GM23338 (cell line): ENCODE data around the gene SPATA33. TPM values are rescaled to one million over a fixed set of nuclear protein-coding genes. Genes with fewer than 3 reads are reported as not detected.
A peak's percentile ranks its signal among the peaks of the same experiment; 100 is the strongest.

Experiments used
- ATAC-seq: fragments of 200-7000 bp; cut with Tn5 transposase; 3 replicates; pipeline ENCODE4 v1.9.1; 2020
- DNase-seq: peaks from one replicate; pipeline ENCODE4 v3.0.0-alpha.2; 2015; ENCODE audit warnings: low spot score
- H2AFZ ChIP-seq: fragments of 200-600 bp; sonication (generic); 2 replicates; pipeline ENCODE4 v1.8.0; 2016; ENCODE audit warnings: antibody characterized with exemption, mild to moderate bottlenecking, moderate library complexity
- H3F3A ChIP-seq: fragments of 200-600 bp; sonication (generic); replicated peaks from 2 replicates; pipeline ENCODE4 v1.8.0; 2017; ENCODE audit warnings: antibody characterized with exemption, mixed run types, low read depth
- H3K27ac ChIP-seq: fragments of 200-600 bp; sonication (generic); 2 replicates; pipeline ENCODE4 v1.6.1; 2016; ENCODE audit warnings: low read depth
- H3K27me3 ChIP-seq: fragments of 200-600 bp; sonication (generic); 2 replicates; pipeline ENCODE4 v1.8.0; 2016; ENCODE audit warnings: mild to moderate bottlenecking, mixed run types, moderate library complexity; ENCODE audit not compliant: insufficient read depth
- H3K36me3 ChIP-seq: fragments of 200-600 bp; sonication (generic); 2 replicates; pipeline ENCODE4 v1.8.0; 2016; ENCODE audit warnings: mild to moderate bottlenecking; ENCODE audit not compliant: insufficient read depth
- H3K4me1 ChIP-seq: fragments of 200-600 bp; sonication (generic); 2 replicates; pipeline ENCODE4 v1.8.0; 2016; ENCODE audit warnings: mild to moderate bottlenecking, moderate library complexity; ENCODE audit not compliant: insufficient read depth
- H3K4me2 ChIP-seq: fragments of 200-600 bp; sonication (generic); 2 replicates; pipeline ENCODE4 v1.7.1; 2017; ENCODE audit warnings: mixed run types
- H3K4me3 ChIP-seq: fragments of 200-600 bp; sonication (generic); 2 replicates; pipeline ENCODE4 v1.6.1; 2016; ENCODE audit warnings: mixed run types
- H3K79me2 ChIP-seq: fragments of 200-600 bp; sonication (generic); replicated peaks from 2 replicates; pipeline ENCODE4 v1.8.0; 2017; ENCODE audit warnings: mild to moderate bottlenecking; ENCODE audit not compliant: insufficient read depth
- H3K9me2 ChIP-seq: fragments of 200-600 bp; sonication (generic); 2 replicates; pipeline ENCODE4 v1.8.0; 2017; ENCODE audit not compliant: insufficient read depth
- H4K20me1 ChIP-seq: fragments of 200-600 bp; sonication (generic); replicated peaks from 2 replicates; pipeline ENCODE4 v1.8.0; 2017; ENCODE audit warnings: mild to moderate bottlenecking; ENCODE audit not compliant: insufficient read depth
- H3K27ac Mint-ChIP-seq: 2 replicates; pipeline ENCODE4 v1.8.0; 2020; ENCODE audit warnings: inconsistent platforms, mild to moderate bottlenecking, moderate library complexity, mixed read lengths
- H3K27me3 Mint-ChIP-seq: 3 replicates; pipeline ENCODE4 v1.8.0; 2022; ENCODE audit warnings: low read depth, mild to moderate bottlenecking, moderate library complexity, mixed read lengths, inconsistent platforms; ENCODE audit not compliant: insufficient read depth, poor library complexity
- H3K36me3 Mint-ChIP-seq: 3 replicates; pipeline ENCODE4 v1.8.0; 2021; ENCODE audit warnings: low read depth, mild to moderate bottlenecking, inconsistent platforms, moderate library complexity, mixed read lengths
- H3K4me1 Mint-ChIP-seq: 3 replicates; pipeline ENCODE4 v1.8.0; 2020; ENCODE audit warnings: mild to moderate bottlenecking, inconsistent platforms, mixed read lengths
- H3K4me3 Mint-ChIP-seq: 3 replicates; pipeline ENCODE4 v1.8.0; 2021; ENCODE audit warnings: moderate library complexity, mild to moderate bottlenecking, inconsistent platforms, mixed read lengths
- H3K9me3 Mint-ChIP-seq: 3 replicates; pipeline ENCODE4 v1.8.0; 2020; ENCODE audit warnings: moderate library complexity, mild to moderate bottlenecking, inconsistent platforms, mixed read lengths
- CREB1 ChIP-seq: fragments of 250-450 bp; sonication (Bioruptor Pico); IDR thresholded peaks from 2 replicates; pipeline ENCODE4 v1.5.0; 2020; ENCODE audit warnings: low read depth, mild to moderate bottlenecking, moderate library complexity
- EZH2 ChIP-seq: fragments of 200-600 bp; sonication (generic); IDR thresholded peaks from one replicate; pipeline ENCODE4 v1.8.0; 2017; ENCODE audit warnings: antibody characterized with exemption, mild to moderate bottlenecking, low read depth; ENCODE audit not compliant: unreplicated experiment
- EZH2phosphoT487 ChIP-seq: fragments of 200-600 bp; sonication (generic); IDR thresholded peaks from one replicate; pipeline ENCODE4 v1.8.1; 2018; ENCODE audit warnings: antibody characterized with exemption; ENCODE audit not compliant: unreplicated experiment
- JUNB ChIP-seq: IDR thresholded peaks from one replicate; pipeline ENCODE4 v1.6.1; 2016; ENCODE audit warnings: antibody characterized with exemption; ENCODE audit not compliant: unreplicated experiment
- STAT1 ChIP-seq: IDR thresholded peaks from one replicate; pipeline ENCODE4 v1.6.1; 2016; ENCODE audit warnings: antibody characterized with exemption; ENCODE audit not compliant: unreplicated experiment
- ZNF331 ChIP-seq: fragments of 250-450 bp; sonication (Bioruptor Pico); IDR thresholded peaks from 2 replicates; pipeline ENCODE4 v1.5.0; 2020; ENCODE audit warnings: low read depth, mild to moderate bottlenecking, moderate library complexity
- polyA plus RNA-seq: library from polyadenylated mRNA; unstranded; fragments of >200 nt; fragmentation: Nextera tagmentation; extraction: Ambion mirVana; gene quantifications from 2 replicates; pipeline ENCODE4 v1.2.1, GENCODE V29; 2016
- total RNA-seq: library from RNA; depleted of rRNA; stranded (reverse); fragments of >200 nt; shearing (Covaris generic); gene quantifications from 2 replicates; pipeline ENCODE4 v1.2.3, GENCODE V29; 2014
- TF ChIP-seq, protein P1 (sequence below): fragments of 250-450 bp; sonication (Bioruptor Pico); IDR thresholded peaks from 2 replicates; pipeline ENCODE4 v1.5.0; 2020; ENCODE audit warnings: mild to moderate bottlenecking, moderate library complexity
- TF ChIP-seq, protein P2 (sequence below): IDR thresholded peaks from 2 replicates; pipeline ENCODE4 v1.6.1; 2016; ENCODE audit warnings: antibody characterized with exemption

The SPATA33 gene
- total and polyA plus RNA-seq, 2 experiments from 2014 or later, result 5.8 to 17.4 TPM

DNA sequence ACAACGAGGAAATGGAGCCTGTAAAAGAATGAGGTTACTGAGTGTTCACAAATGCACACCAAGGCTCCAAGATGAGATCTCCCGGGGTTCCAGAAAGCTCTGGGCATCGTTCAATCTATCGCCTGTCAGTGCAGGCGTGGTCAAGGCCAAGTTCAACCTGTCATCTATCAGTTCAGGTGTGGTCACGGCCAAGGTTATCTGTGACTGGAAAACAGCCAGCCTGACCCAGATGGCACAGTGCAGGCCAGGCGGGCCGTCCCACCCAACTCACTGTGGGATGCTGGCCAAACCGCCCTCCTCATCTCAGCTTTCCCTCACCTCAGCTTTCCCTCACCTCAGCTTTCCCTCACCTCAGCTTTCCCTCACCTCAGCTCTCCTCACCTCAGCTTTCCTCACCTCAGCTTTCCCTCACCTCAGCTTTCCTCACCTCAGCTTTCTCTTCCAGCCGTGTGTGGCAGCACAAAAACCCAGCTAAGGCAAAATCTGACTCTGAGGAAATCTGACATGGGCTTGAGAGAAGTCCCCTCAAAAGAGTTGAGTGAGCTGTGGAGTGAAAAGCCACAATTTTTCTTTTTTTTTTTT is 2.5 kb upstream of the SPATA33 start (continued):
- TF ChIP-seq, protein P1, sequence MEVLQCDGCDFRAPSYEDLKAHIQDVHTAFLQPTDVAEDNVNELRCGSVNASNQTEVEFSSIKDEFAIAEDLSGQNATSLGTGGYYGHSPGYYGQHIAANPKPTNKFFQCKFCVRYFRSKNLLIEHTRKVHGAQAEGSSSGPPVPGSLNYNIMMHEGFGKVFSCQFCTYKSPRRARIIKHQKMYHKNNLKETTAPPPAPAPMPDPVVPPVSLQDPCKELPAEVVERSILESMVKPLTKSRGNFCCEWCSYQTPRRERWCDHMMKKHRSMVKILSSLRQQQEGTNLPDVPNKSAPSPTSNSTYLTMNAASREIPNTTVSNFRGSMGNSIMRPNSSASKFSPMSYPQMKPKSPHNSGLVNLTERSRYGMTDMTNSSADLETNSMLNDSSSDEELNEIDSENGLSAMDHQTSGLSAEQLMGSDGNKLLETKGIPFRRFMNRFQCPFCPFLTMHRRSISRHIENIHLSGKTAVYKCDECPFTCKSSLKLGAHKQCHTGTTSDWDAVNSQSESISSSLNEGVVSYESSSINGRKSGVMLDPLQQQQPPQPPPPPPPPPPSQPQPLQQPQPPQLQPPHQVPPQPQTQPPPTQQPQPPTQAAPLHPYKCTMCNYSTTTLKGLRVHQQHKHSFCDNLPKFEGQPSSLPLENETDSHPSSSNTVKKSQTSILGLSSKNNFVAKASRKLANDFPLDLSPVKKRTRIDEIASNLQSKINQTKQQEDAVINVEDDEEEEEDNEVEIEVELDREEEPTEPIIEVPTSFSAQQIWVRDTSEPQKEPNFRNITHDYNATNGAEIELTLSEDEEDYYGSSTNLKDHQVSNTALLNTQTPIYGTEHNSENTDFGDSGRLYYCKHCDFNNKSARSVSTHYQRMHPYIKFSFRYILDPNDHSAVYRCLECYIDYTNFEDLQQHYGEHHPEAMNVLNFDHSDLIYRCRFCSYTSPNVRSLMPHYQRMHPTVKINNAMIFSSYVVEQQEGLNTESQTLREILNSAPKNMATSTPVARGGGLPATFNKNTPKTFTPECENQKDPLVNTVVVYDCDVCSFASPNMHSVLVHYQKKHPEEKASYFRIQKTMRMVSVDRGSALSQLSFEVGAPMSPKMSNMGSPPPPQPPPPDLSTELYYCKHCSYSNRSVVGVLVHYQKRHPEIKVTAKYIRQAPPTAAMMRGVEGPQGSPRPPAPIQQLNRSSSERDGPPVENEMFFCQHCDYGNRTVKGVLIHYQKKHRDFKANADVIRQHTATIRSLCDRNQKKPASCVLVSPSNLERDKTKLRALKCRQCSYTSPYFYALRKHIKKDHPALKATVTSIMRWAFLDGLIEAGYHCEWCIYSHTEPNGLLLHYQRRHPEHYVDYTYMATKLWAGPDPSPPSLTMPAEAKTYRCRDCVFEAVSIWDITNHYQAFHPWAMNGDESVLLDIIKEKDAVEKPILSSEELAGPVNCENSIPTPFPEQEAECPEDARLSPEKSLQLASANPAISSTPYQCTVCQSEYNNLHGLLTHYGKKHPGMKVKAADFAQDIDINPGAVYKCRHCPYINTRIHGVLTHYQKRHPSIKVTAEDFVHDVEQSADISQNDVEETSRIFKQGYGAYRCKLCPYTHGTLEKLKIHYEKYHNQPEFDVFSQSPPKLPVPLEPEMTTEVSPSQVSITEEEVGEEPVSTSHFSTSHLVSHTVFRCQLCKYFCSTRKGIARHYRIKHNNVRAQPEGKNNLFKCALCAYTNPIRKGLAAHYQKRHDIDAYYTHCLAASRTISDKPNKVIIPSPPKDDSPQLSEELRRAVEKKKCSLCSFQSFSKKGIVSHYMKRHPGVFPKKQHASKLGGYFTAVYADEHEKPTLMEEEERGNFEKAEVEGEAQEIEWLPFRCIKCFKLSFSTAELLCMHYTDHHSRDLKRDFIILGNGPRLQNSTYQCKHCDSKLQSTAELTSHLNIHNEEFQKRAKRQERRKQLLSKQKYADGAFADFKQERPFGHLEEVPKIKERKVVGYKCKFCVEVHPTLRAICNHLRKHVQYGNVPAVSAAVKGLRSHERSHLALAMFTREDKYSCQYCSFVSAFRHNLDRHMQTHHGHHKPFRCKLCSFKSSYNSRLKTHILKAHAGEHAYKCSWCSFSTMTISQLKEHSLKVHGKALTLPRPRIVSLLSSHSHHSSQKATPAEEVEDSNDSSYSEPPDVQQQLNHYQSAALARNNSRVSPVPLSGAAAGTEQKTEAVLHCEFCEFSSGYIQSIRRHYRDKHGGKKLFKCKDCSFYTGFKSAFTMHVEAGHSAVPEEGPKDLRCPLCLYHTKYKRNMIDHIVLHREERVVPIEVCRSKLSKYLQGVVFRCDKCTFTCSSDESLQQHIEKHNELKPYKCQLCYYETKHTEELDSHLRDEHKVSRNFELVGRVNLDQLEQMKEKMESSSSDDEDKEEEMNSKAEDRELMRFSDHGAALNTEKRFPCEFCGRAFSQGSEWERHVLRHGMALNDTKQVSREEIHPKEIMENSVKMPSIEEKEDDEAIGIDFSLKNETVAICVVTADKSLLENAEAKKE (CRISPR knock-in tag), result no peak
- no peak for TF ChIP-seq EZH2phosphoT487
- TF ChIP-seq, protein P2, sequence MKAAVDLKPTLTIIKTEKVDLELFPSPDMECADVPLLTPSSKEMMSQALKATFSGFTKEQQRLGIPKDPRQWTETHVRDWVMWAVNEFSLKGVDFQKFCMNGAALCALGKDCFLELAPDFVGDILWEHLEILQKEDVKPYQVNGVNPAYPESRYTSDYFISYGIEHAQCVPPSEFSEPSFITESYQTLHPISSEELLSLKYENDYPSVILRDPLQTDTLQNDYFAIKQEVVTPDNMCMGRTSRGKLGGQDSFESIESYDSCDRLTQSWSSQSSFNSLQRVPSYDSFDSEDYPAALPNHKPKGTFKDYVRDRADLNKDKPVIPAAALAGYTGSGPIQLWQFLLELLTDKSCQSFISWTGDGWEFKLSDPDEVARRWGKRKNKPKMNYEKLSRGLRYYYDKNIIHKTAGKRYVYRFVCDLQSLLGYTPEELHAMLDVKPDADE, result no peak
- TF ChIP-seq ZNF331 (CRISPR knock-in tag), result no peak
- no peak for TF ChIP-seq EZH2
- TF ChIP-seq STAT1, result no peak
- no peak for TF ChIP-seq JUNB

DNA sequence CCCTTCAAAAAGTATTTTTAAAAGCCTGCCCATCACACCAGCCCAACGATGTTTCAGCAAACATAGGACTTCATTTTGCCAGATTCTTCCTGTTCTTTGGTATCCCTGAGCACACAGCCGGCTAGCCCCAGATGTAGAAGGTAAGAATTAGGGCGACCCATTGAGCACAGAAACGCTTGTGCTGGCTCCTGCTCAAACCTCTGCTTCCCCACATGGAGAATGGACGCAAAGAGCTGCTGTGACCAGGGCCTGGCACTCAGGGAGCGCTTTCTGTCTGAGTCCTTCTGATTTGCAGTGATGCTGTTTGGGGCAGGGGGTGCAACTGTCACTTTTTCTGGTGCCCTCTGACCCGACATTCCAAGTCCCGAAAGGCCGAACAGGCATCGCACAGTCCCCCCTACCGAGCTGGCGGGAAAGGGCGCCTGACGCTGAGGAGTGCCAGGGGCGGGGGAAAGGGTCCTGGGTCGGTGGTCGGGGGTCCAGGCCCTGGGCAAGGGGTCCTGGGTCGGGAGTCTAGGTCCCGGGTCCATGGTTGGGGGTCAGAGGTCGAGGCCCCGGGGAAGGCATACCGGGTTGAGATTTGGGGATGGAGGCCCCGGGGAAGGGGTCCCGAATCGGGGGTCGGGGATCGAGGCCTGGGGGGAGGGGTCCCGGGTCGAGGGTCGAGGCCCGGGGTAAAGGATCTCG is 1.1 kb upstream of the SPATA33 start:
- Histone ChIP-seq H3K4me2 (peak overlapping the region; percentile 98), H3K79me2 (peaks cover 49% of the 10 kb centered on the region), H3F3A (no peaks in the 10 kb centered on the region), H3K27ac (no peak overlapping the region), H3K36me3 (peaks cover 12% of the 10 kb centered on the region), H2AFZ (no peak overlapping the region), H3K27me3 (no peaks in the 10 kb centered on the region), H4K20me1 (peaks cover 4% of the 10 kb centered on the region; the same call in 1 of the 2 replicates), H3K4me1 (peaks cover 7% of the 10 kb centered on the region; the same call in 1 of the 2 replicates), H3K9me2 (no peaks in the 10 kb centered on the region), H3K4me3 (peak overlapping the region; percentile 95)
- peaks cover 6% of the 10 kb centered on the region for H3K27me3 Mint-ChIP-seq
- no peak for DNase-seq
- H3K9me3 Mint-ChIP-seq, result no peaks in the 10 kb centered on the region
- ATAC-seq, result no peak
- peaks cover 8% of the 10 kb centered on the region for H3K4me1 Mint-ChIP-seq
- H3K27ac Mint-ChIP-seq, result no peak overlapping the region
- peaks cover 30% of the 10 kb centered on the region for H3K36me3 Mint-ChIP-seq
- peak overlapping the region; percentile 90 for H3K4me3 Mint-ChIP-seq
- TF ChIP-seq EZH2 (no peak), CREB1 (CRISPR knock-in tag) (no peak)
